LNCAP (cell line): Measurements from ENCODE around the gene ESRRG.

Source experiments
- CTCF ChIP-seq: fragments of 450-650 bp; IDR thresholded peaks from 2 replicates; pipeline ENCODE4 v1.5.1; 2017; ENCODE audit warnings: mild to moderate bottlenecking

ESRRG gene

DNA sequence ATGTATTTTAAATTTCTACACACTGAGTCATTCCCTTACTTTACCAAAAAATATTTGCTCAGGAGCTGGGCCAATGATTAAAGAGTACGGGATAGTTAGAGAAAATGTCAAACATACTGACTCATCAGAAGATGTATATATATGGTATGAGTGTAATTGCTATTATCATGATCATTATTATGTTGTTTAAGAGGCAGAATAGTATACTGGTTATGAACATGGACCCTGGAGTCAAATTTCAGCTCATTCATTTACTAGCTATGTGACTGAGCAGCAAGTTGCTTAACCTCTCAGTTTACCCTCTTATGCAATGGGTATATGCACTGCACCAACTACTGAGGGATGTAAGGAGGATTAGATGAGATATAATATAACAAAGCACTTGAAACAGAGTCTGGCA lies 258.7 kb downstream of the ESRRG start:
- no peak for TF ChIP-seq CTCF

- no peak for TF ChIP-seq CTCF
These were observed 261.0 kb downstream of the ESRRG start for GRCh38 chr1:216462066-216462775.

DNA sequence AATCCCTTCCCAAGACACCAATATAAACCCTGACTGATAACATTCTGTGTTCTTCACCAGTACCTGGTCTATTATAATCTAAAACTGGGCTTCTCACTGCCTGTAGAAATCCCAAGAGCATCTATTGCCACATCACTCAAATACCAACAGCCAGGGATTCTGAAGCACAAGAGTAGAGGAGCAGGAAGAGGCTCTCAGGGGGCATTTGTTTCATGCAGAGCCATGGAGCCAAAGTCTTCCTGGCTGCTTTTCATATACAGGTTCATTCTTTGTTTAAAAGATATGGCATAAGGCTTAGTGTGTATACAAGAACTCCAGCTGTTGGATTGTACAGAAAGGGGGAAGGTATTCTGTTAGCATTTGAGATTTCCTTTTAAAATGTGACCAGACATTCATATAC lies 261.8 kb downstream of the ESRRG start:
- TF ChIP-seq CTCF = no peak

- no peak for TF ChIP-seq CTCF
These were observed 263.5 kb downstream of the ESRRG start for GRCh38 chr1:216459651-216460207.

GRCh38 chr1:216458812-216459211 lies 264.4 kb downstream of the ESRRG start:
- no peak for TF ChIP-seq CTCF

- TF ChIP-seq CTCF = no peak
These were observed 265.9 kb downstream of the ESRRG start for GRCh38 chr1:216457356-216457755.

DNA sequence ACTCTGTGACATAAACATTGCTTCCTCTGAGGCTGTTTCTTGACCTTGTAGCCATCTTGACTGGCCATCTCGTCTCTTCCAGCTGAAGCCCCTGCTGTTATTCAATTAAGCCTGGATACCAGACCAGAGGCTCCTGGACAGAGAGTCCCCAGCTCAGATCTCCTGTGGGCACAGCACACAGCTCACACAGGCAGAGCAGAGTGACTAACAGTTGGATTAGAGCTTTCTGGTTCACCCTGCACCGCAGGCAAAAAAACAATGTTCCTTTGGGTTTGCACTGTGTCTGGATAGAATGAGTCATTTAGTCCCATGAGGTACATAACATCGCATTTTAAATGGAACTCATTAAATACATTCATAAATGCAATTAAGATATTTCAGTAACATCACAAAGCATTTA lies 266.5 kb downstream of the ESRRG start:
- TF ChIP-seq CTCF = no peak
